ENCODE results near the gene ZNF148. TPM values are rescaled to one million over a fixed set of nuclear protein-coding genes. Genes with fewer than 3 reads are reported as not detected.

Gene ZNF148
- total RNA-seq: 10 to 100 TPM; 24.5 to 42.9 (median 32.8) TPM

DNA sequence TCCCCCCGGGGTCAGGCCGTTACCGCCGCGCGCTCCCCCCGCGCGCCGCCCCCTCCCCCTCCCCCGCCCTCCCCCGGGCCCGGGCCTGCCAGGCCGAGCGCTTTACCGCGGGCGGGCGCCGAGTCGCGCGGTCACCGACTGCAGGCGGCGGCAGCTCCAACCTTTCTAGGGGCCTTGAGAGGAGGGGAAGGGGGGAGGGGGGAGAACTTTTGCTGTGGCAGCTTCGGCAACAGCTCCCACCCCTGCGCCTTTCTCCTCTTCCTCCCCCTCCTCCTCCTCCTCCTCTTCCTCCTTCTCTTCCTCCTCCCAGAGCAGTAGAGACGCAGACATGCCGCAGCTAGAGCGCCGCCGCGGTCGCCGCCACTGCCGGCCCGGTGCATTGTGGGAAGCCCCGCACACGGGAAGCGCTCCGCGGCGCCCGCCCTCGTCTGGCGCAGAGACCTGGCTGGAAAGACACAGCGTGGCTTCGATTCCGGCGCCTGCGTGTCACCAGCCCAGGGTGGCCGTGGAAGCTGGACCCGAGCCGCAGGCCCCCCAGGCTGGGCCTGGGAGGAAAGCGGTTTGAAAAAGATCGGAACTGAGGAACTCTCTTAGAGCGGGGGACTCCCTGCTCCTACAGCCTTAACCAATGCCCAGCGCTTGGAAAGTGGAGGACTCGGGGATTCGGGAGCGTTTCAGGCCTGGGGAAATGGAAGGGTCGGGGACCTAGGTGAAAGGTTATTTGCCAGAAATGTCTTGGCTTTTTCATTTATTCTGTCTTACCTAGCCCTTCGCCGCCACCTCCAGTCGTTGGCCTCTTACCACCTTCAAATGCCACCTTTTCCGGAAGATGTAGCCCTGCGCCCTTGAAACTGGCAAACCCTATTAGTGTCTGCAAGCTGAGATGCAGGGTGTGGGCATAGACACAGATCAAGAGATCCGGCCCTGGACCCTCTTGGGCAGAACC, at the start of gene ZNF148:
TSS of gene ZNF148 (minus strand) at position 330 of the 946 bp plus-strand sequence. CDS start 61,685 bp downstream, outside the sequence.
- TF ChIP-seq POLR2AphosphoS5 (IDR thresholded peaks at IDR 0.05) (peak; percentile 89 to 94), EP300 (IDR thresholded peaks at IDR 0.05) (peak in 1 of 4 donors; percentile 63), POLR2A (IDR thresholded peaks at IDR 0.05) (peak in 3 of 4 donors; percentile 59 to 92 (median 81)), CTCF (IDR thresholded peaks at IDR 0.05) (peak in 2 of 6 experiments; percentile 13 to 19)
- ATAC-seq (ENCODE audit: low FRiP score in 2 of 2): peak; percentile 99 to 100
- WGBS, 2 donors: 0% methylated on average over 40 to 45 of the region's 69 CpGs
- H3K27ac ChIP-seq: peak within 1 kb of the TSS; percentile 91 to 99 (median 94)
- H3K36me3 ChIP-seq: no peaks in the 10 kb centered on the region
- peak within 1 kb of the TSS; percentile 81 to 98 (median 88) for H3K4me3 ChIP-seq
- H3K27me3 ChIP-seq: no peaks in the 10 kb centered on the region
- peaks cover 16 to 41% (median 22%) of the 10 kb centered on the region in 4 donors for H3K4me1 ChIP-seq
- DNase-seq: peak; percentile 94 to 98
- H3K9me3 ChIP-seq: no peaks in the 10 kb centered on the region

- no peaks in the 10 kb centered on the region for H3K36me3 ChIP-seq
- H3K4me1 ChIP-seq: no peaks in the 10 kb centered on the region
- no peak overlapping the region for H3K4me3 ChIP-seq
- no peaks in the 10 kb centered on the region for H3K27me3 ChIP-seq
- ATAC-seq (ENCODE audit: low FRiP score in 2 of 2) (no peak), DNase-seq (no peak)
- H3K9me3 ChIP-seq: no peaks in the 10 kb centered on the region
- no peak for TF ChIP-seq CTCF (IDR thresholded peaks at IDR 0.05)
- no peak for TF ChIP-seq EP300 (IDR thresholded peaks at IDR 0.05)
- no peak for TF ChIP-seq POLR2A (IDR thresholded peaks at IDR 0.05)
- no peak for TF ChIP-seq POLR2AphosphoS5 (IDR thresholded peaks at IDR 0.05)
- H3K27ac ChIP-seq: no peak overlapping the region
- 88 to 91% methylated on average over 4 of the region's 4 CpGs for WGBS, 2 donors
Observed at GRCh38 chr3:125418306-125418705, 43.2 kb upstream of the ZNF148 start.

- H3K4me3 ChIP-seq: no peak overlapping the region
- no peak overlapping the region for H3K27ac ChIP-seq
- ATAC-seq (ENCODE audit: low FRiP score in 2 of 2): no peak
- DNase-seq: no peak
- no peaks in the 10 kb centered on the region for H3K27me3 ChIP-seq
- H3K9me3 ChIP-seq: no peaks in the 10 kb centered on the region
- TF ChIP-seq EP300 (IDR thresholded peaks at IDR 0.05): no peak
- no peak for TF ChIP-seq POLR2AphosphoS5 (IDR thresholded peaks at IDR 0.05)
- no peak for TF ChIP-seq CTCF (IDR thresholded peaks at IDR 0.05)
- no peak for TF ChIP-seq POLR2A (IDR thresholded peaks at IDR 0.05)
- H3K4me1 ChIP-seq: no peaks in the 10 kb centered on the region
- H3K36me3 ChIP-seq: no peaks in the 10 kb centered on the region
- 52 to 84% methylated on average over 3 of the region's 3 CpGs for WGBS, 2 donors
Observed at GRCh38 chr3:125416235-125416634, 41.1 kb upstream of the ZNF148 start.

DNA sequence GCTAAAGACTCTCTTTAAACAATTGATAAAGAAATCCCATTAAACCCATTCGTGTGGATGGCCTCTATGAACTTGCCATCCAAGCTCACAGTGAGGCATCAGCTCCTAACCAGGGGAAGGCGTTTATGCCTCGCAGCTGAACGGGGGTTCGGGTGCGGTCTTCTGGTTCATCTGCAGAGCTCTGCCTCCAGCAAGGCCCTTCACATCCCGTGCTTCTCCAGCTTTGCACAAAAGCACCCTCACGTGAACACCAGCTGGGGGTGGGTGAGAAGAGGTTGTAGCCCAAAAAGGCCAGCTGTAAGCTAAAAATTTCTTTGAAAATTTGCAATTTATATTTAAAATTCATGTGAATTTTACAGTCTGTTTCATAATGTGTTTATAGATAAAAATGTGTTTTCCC, 39.5 kb upstream of the ZNF148 start:
- no peak for DNase-seq
- H3K36me3 ChIP-seq: no peaks in the 10 kb centered on the region
- H3K9me3 ChIP-seq: no peaks in the 10 kb centered on the region
- no peaks in the 10 kb centered on the region for H3K4me1 ChIP-seq
- TF ChIP-seq EP300 (IDR thresholded peaks at IDR 0.05) (no peak), POLR2A (IDR thresholded peaks at IDR 0.05) (no peak), POLR2AphosphoS5 (IDR thresholded peaks at IDR 0.05) (no peak), CTCF (IDR thresholded peaks at IDR 0.05) (no peak)
- H3K27me3 ChIP-seq: no peaks in the 10 kb centered on the region
- H3K27ac ChIP-seq: no peak overlapping the region
- no peak for ATAC-seq (ENCODE audit: low FRiP score in 2 of 2)
- 81 to 84% methylated on average over 8 of the region's 8 CpGs for WGBS, 2 donors
- no peak overlapping the region for H3K4me3 ChIP-seq

All from upper lobe of left lung (tissue), 6 donors.